Astrocyte of the cerebellum (primary cell): ENCODE results near the gene KRT34.

Experiments used
- DNase-seq: peaks from one replicate; pipeline ENCODE4 v3.0.0-alpha.2; 2011; ENCODE audit warnings: low read depth
- H3K4me3 ChIP-seq: 2 replicates; pipeline ENCODE4 v1.5.1; 2011; ENCODE audit warnings: mild to moderate bottlenecking, low read depth, low read length, moderate library complexity
- in situ Hi-C: cut with HindIII; loops from 2 replicates; pipeline ENCODE4 v1.10.0; 2017; ENCODE audit warnings: low sequenced_read_pairs
- TF ChIP-seq, protein P1 (sequence below): IDR thresholded peaks from 2 replicates; pipeline ENCODE4 v1.5.1; 2012; ENCODE audit warnings: low read length, low read depth, moderate library complexity, mild to moderate bottlenecking; ENCODE audit errors: missing control alignments

Gene KRT34

DNA sequence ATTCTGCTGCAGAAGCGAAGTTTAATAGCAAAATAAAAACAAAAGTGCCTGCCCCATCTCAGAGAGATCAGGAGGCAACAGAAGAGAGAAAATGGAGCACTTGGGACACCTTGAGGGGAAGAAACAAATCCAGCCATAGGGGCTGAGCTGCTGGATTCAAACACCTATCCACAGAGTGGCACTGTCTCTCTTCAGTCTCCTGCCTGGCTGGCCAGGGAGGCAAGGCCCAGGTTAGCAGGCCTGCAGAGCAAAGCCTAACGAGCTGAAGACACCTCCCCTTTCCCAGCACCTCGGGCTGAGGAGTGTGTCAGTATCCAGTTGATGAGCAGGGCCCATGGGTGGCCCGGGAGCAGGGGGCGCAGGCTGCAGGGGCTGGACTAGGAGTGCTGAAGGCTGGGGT, 24.1 kb upstream of the KRT34 start:
- in situ Hi-C loops: no loop called here
- no peak for DNase-seq
- H3K4me3 ChIP-seq: no peak overlapping the region
- TF ChIP-seq, protein P1, sequence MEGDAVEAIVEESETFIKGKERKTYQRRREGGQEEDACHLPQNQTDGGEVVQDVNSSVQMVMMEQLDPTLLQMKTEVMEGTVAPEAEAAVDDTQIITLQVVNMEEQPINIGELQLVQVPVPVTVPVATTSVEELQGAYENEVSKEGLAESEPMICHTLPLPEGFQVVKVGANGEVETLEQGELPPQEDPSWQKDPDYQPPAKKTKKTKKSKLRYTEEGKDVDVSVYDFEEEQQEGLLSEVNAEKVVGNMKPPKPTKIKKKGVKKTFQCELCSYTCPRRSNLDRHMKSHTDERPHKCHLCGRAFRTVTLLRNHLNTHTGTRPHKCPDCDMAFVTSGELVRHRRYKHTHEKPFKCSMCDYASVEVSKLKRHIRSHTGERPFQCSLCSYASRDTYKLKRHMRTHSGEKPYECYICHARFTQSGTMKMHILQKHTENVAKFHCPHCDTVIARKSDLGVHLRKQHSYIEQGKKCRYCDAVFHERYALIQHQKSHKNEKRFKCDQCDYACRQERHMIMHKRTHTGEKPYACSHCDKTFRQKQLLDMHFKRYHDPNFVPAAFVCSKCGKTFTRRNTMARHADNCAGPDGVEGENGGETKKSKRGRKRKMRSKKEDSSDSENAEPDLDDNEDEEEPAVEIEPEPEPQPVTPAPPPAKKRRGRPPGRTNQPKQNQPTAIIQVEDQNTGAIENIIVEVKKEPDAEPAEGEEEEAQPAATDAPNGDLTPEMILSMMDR: no peak

DNA sequence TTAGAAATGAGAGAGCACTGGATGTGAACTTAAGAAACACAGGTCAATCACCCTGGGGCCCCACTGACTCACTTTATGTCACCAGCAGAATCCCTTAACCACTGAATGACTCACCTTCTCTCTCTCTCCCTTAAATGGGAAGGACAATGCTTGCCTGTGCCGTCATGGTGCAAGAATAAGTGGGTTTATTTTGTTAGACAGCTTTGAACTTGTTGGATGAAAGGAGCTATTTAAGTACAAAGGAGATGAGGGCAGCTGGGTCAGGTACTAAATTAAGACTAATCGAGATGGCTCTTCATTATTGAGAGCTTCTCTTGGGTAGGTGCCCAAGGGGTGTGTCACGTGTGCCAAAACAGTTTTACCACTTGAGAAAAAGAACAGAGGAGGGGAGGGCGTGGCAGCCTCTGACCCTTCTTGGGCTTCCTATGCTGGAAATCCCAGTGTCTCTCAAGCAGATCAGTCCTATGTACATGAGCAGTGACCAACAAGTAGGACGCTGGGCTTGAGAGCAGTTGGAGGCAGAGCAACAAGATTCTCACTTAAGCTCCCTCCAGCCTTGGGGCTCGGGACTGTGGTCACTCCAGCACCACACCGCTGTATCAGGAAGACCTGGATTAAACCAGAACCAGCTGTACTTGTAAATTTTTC, 22.0 kb upstream of the KRT34 start:
- peak; percentile 67 for DNase-seq
- H3K4me3 ChIP-seq: no peak overlapping the region
- TF ChIP-seq, protein P1: no peak
- in situ Hi-C loops: no loop called here

DNA sequence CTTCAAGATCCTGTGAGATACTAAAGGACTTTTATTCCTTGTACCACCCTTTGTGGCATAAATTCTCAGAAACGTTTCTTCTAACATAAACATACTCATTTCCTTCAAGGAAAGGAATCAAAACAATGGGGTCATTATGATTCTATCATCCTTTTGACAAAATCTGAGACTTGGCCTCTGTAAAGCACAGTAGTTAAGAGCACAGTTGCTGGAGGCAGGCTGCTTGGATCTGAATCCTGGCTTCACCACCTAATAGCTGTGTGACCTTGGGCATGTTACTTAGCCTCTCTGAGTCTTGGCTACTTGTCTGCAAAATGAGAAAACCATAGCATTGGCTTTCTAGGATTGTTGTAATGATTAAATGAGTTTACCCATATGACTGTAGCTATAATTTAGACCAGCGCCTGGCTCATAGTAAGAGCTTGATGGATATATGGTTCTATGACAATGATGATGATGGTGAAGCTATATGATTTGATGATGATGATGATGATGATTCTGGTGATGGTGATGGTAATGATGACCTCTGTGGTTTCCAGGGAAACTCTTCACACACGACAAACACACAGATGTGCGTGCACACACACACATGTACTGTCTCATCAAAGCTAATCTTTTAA, 21.4 kb upstream of the KRT34 start:
- TF ChIP-seq, protein P1: no peak
- H3K4me3 ChIP-seq: no peak overlapping the region
- in situ Hi-C loops: no loop called here
- DNase-seq: no peak

DNA sequence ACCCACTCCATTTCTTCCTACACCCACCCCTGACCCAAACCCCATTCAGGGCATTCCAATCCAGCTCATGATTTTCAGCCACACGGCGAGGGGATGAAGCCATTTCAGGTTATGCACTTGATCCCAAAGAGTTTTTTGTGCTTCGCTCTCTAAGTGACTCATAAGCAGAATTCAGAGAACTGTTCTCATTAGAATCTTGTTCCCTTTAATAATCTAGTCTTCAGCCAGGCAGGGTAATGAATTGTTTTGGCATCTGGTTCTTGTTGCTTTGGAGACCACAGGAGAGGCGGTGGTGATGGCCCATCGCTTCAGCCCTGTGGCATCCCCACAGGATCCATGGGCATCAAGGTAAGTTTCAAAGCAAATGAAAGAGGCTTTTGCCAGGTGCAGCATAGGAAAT, 20.1 kb upstream of the KRT34 start:
- no peak for DNase-seq
- in situ Hi-C loops: no loop called here
- no peak overlapping the region for H3K4me3 ChIP-seq
- TF ChIP-seq, protein P1: no peak

DNA sequence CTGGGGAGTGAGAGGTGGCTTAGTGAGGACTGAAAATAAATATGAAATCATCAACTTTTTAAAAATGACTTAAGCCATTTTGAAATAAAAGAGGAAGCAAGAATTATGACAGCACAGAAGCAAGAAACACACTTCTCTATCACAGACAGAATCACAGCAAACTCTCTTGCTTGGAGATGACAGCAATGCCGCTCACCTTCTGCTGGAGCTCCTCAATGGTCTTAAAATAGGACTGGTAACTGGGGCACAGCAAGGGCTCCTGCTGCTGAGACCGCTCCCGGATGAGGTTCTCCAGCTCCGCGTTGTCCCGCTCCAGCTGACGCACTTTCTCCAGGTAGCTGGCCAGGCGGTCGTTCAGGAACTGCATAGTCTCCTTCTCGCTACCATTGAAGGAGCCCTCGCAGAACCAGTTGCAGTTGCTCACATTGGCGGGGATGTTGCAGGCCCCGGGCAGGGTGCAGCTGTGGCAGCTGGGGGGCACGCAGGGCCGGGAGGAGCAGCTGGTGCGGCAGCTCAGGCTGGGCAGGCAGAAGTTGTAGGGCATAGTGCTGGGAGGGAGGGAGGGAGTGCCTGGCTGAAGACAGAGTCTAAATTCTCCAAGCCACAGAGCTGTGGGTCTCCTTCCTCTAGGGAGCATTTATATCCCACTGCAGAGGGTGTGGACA, 15.0 kb upstream of the KRT34 start, which contains the start of gene KRT31:
Gene KRT31, minus strand, starts transcription at position 613 of the 665 bp plus-strand sequence. Its CDS starts 69 bp downstream, at position 544.
- no peak for DNase-seq
- no peak within 1 kb of the TSS for H3K4me3 ChIP-seq
- TF ChIP-seq, protein P1: no peak
- in situ Hi-C loops: no loop called here

DNA sequence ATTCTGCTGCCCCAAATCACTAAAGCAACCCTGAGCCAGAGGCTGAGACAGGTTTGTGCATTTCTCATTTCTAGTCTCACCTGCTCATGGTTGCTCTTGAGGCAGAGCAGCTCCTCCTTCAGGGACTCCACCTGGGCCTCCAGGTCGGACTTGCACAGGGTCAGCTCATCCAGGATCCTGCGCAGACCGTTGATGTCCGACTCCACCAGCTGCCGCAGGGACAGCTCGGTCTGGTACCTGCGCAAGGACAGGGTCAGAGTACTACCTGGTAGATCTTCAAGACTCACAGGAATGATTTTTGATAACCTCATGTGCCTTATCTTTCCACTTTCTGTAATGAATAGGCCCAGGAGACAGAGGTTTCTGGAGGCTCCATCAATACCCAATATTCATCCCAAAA, 14.2 kb upstream of the KRT34 start:
- no peak overlapping the region for H3K4me3 ChIP-seq
- in situ Hi-C loops: no loop called here
- TF ChIP-seq, protein P1: no peak
- no peak for DNase-seq
